Bone marrow (tissue), 2 donors: ENCODE data around the gene PRDM16.

Experiments used
- DNase-seq, 2 donors: peaks; one replicate each; lab custom pipeline; 2025; lab: John Stamatoyannopoulos, UW

The PRDM16 gene

DNA sequence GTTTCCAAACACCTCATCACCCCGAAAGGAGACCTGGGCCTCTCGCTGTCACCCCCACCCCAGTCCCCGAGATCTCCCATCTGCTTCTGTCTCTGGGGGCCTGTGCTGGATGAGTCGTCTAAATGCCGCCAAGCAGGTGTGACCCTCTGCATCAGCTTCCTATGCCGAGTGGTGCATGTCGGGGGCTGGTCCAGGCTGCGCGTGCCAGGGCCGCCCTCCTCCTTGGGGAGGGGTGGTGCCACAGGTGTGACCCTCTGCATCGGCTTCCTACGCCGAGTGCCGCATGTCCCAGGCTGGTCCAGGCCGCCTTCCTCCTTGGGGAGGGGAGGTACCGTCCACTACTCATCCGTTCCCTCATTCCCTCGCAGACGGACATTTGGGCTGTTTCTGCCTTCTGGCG, 115.7 kb downstream of the PRDM16 start:
- DNase-seq: no peak

DNA sequence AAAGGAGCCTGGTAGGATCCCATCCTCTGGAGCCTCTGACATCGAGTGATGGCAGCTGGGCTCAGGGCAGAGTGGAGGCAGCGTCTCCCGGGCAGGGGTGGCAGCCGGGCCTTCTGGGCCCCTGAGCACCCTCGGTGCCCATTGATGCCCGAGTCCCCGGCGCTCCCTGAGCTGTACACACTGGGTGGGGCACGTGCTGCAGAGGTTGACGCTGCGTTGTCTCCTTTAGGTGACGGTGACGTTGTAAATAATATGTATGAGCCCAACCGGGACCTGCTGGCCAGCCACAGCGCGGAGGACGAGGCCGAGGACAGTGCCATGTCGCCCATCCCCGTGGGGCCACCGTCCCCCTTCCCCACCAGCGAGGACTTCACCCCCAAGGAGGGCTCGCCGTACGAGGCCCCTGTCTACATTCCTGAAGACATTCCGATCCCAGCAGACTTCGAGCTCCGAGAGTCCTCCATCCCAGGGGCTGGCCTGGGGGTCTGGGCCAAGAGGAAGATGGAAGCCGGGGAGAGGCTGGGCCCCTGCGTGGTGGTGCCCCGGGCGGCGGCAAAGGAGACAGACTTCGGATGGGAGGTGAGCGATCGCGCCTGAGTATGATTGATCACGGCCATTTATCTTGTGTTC, 117.0 kb downstream of the PRDM16 start:
- DNase-seq: no peak

DNA sequence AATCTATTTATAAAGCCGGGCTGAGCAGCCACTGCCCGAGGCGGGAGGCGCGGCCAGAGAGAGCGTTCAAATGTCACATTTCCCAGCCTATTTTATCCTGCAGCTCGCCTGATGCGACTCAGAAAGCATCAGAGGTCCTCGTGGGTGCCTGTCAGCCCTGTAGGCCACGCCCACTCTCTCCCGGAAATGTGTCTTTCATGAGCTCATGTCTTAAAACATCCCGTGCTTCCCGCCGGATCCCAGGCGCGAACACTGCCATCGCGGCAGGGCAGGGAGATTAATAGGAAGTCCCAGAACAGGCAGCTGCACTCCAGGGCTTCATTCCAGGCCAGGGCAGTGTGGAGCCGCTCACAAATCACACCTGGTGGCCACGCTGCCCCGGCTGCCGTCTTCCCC, 117.5 kb downstream of the PRDM16 start:
- DNase-seq: no peak

DNA sequence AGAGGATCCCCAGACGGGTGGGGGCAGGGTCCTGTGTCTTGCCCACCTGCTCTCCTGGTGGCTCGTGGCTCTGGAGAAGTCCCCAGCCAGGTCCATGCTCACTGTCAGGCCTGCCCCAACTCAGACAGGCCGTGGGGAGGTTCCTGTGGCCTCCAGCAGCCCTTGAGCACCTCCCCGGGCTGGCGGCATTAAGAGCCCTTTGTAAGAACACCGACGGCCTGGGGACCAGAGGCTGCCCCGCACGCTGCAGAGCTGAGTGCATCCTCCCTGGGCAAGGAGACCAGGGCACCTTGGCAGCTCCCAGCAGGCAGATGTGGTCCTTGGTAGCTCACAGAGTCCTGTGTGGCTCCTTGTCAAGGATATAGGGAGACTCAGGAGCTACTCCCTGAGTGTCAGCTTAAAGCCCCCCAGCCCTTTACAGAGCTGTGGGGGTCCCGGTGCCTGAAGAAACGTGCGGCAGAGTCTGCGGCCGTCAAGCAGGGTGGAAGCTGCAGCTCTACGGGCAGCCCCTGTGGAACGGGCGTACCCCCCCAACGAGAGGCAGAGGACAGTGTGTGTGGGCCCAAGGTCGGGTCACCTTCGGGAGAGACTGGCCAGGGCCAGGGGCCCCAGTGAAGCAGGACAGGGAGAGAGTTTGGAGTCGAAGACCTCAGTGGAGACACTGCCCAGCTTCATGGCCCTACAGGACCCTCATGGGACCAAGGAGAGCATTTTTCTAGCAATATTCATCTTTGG, 118.6 kb downstream of the PRDM16 start:
- no peak for DNase-seq

DNA sequence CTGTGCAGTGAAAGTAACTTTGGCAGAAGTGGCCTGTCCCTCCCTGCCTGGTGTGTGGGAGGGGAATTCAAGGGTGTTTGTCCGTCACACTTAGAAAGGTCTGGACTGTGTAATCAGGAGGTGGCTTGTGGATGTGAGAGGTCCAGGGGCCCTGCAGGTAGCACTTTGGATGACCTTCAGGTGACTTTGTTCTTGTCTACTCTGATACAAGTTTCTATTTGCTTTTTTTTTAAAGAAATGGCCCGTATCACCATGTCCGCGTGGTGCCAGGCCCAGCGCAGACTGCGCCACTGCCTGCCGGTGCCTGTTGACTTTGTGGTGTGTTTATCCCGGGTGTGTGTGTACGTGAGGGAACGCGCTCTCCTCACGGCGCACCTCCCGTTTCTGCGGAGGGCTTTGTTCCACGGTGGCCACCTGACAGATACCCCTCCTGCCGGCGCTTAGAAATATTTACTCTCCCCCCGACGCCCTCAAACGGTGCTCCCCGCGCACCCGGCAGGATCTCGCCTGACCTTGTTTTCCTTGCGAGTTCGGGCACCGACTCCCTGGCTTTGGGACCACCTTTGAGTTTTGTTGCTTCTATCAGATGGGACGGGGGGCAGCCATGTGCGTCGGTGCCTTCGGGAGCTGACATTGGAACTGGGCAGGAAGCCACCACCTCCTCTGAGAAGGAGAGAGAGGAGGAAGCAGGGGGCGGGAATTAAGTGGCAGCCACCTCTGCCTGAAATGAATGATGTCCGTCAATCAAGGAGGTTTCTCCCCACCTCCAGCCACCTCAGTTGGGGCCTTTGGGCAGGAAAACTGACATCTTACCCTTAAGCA, 119.4 kb downstream of the PRDM16 start:
- no peak for DNase-seq

DNA sequence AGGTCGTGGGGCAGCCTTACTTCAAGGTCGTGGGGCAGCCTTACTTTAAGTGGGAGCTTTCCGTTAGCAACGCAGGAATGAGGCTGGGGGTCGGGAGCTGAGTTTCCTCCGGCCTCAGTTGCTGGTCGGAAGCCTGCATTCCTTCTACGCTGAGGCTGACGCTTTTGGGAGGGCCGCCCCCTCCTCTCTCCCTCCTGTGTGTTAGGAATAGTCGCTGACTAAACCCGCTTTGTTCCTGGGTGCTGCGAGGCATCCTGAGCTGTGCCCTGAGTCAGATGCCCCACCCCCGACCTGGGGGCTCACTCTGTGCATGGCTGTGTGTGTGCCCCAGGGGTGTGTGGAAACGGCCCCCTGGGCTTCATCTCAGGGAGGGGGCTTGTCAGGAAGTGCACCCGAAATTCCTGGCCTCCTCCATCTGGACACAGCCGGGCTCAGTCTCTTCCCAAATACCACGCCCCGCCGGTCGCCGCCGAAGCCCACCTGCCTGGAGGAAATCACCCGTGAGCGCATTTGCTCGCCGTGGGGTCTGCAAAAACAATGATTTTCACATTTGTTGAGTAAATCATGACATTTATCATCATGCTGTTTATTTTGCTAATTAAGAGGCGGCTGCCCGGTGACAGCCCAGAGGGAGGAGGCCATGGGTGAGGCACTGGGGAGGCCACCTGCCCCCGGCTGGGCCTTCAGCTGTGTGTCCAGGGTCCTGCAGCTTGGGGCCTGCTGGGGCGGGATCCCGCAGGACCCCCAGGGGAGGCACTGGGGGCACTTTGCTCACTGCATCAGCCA, 121.4 kb downstream of the PRDM16 start:
- DNase-seq: no peak

DNA sequence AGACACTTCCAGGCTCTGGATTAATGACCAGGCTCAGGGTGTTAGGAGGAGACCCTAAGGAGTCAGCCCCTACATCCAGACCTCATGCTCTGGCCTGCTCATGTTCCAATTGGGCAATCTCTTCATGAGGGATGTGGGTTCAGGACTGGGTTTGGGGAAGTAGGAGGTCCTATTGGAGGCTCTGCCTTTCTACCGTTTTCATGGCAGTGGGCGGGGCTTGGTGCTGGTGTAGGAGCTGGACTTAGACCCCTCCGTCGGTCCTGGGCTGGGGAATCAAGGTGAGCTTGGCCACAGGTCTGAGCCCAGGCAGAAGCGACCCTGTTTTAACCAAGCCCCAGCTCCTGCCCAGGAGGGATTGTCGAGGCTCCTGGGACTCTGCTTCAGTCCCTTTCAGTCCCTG, 123.4 kb downstream of the PRDM16 start:
- DNase-seq: no peak

DNA sequence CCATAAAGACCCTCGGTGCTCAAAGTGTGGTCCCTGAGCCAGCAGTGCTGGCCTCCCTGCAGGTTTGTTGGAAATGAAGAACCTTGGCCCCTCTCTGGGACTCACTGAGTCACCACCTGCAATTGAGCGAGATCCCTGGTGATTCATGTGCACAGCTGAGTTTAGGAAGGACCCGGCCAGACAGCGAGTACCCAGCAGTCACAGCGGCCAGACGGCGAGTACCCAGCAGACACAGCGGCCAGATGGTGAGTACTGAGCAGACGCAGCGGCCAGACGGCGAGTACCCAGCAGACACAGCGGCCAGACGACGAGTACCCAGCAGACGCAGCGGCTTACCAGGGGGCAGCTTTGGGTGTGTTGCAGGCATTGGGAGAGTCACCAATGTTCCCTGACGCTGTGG, 123.8 kb downstream of the PRDM16 start:
- DNase-seq: no peak

DNA sequence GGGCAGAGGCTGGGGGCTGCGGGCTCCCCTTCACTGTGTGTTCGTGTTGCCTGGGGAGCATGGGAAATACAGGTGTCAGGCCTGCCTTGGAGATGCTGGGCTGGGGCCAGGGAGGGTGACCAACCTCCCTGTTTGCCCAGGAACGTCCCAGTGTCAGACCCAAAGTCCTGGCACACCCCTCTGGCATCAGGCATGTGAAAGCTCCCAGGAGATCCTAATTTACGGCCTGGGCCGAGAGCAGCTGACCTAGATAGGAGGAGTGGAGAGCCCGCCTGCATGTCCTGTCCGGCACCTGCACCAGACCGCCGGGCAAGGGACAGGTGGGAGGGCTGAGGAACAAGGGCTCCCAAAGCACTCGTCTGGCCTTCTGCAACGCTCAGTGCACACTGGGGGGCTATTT, 124.8 kb downstream of the PRDM16 start:
- DNase-seq: no peak

DNA sequence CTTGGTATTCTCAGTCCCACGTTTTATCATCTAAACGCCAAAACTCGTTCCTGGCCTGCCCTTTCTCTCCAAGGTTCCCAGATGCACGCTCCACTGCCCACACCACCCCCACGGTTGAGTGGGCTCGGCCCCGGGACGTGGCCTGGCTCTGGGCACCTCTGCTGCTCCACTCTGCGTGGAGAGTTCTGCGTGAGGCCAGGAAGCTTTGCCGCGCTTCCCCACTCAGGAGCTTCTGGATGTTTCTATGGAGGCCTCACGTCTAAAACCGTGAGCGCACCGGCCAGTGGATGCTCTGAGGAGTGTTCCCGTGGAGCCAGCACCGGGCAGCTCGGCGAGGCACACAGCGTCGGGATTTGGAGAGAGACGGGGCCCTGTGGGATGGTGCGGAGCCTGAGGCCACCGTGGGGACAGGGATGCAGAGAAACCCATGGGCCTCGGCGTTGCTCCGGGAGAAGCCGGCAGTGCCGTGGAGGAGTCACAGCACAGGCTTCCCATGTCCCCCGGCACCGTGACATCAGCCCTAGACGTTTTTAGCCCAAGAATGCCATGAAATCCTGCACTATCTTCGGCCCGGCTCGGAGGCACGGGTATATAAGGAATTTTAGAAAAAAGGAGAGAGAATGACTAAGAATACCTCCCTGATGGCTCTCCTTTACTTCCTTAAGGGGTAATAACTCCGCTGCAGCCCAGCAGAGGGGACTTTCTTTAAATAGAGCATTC, 125.9 kb downstream of the PRDM16 start:
- DNase-seq: no peak

DNA sequence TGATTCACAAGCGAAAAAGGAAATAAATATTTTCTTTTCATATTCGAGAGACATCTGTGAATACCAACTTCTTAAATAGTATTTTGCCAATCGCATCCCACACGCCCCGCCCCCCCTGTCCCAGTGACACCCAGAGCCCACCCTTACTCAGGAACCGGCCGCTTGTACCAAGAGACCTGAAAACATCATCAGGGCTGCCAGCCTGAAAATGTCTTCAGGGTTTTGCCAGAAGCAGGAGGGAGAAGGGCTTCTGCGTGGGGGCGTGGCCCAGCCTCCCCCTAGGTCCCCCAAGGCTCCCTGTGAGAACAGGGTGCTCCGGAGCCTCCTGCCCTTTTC, 126.4 kb downstream of the PRDM16 start:
- DNase-seq: no peak

DNA sequence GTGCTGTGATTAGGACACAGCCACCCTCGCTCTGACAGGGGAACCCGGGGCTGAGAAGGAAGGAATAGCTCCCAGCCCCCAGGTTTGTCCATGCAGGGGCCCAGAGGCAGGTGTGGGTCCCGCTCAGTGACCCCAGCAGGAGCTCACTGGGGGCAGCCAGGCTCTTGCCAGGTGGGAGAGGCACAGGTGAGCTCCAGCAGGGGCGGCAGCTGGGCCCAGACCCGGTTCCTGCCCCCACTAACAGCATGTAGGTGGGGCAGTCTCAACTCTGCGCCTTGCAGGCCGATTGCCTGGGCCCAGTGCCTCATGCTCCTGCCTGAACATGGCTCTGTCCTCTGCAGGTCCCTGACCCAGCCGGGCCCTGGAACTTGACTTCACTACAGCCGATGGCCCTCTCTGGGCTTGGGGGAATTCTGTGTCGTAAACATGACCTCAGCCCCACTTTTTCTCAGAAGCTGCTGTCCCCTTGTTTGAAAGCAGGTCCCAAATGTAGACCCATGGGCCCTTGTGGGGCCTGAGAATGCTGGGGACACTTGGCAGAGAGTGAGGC, 127.0 kb downstream of the PRDM16 start:
- DNase-seq: no peak

DNA sequence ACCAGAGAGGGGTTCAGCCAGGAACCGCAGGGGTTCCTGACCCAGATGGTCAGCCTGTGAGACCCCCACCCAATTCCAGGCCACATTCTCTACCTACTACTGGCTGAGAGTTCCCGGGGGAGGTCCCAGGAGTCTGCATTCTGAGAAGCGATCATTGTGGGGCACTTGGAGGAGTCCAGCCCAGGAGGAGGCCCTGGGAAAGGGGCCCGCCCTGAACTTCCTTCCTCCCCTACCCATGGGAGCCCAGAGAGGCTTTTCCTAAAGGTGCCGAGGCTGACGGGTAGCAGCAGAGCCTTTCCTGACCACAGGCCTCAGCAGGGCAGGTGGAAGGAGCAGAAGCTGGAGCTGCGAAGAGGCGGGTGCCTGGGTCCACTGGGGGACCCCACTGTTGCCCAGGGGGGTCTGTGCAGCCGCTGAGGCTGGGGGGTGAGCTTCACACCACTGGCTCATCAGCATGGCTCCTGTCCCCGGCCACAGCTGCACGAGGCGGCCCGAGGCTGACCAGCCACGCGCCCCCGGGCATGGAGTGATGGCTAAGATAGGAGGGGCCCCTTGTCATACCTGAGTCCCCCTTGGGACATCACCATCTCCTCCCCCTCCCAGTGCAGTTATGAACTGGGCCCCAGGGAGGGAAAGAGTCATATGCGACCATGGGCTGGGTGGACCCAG, 127.7 kb downstream of the PRDM16 start:
- no peak for DNase-seq

DNA sequence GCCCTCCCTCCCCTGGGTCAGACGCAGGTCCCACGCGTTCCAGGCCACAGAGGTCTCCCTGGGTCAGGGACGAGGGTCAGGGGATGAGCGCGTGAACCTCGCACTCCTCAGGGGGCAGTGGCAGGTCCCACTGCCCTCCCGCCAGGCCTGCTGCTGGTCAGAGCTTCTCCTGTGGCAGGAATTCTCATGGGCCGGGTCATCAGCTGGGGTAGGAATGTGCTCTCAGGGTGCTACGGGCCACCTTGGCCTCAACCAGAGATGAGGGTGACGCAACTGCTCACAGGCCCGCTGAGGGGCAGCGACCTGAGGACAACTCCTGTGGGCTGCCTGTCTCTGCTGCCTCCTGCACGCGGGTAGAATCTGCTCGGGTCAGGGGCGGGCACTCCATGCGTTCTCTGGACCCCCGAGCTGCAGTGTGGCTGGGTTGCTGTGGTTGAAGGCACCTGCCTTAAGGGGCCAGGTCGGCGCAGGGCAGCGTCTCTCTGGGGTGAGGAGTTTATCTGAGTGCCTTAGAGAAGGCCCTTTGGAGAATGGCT, 128.8 kb downstream of the PRDM16 start:
- DNase-seq: no peak

DNA sequence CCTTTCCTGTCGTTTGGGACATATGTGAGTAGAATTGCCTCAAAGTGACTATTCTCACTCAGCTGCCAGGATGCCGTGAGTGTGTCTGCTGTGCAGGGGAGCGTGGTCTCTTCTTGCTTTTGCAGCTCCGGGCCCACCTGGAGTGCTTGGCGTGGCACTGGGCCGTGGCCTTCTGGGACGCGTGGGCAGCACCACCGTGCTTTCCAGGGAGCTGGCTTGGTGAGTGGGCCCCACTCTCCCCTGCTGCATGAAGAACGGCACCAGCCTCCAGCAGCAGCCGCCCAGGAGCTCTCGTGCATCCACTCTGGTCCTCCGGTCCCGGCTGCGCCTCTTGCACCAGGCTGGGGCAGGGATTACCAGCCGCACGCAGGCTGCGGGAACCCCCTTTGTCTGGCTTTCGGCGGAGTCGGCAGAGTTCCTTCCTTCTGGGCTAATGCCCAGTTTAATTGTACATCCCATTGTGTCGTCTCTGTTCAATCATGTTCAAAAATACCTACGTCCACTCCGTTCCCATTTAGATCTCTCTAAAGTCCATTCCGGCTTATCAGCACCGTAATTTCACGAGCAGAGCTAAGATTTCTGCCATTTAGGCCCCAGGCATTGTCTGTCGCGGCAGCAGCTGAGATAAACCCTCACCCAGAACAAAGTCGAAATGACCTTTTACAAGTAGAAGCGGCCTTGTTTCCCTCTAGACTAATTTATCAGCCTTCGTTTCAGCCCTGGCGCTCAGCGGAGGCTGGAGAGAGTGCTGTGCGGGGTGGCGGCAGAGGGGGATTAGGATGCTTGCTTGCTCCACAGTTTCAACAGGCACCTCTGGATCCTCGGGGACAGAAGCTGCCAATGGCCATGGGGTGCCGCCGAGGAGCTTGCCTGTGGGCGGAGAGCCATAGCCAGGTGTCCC, 129.6 kb downstream of the PRDM16 start:
- no peak for DNase-seq

DNA sequence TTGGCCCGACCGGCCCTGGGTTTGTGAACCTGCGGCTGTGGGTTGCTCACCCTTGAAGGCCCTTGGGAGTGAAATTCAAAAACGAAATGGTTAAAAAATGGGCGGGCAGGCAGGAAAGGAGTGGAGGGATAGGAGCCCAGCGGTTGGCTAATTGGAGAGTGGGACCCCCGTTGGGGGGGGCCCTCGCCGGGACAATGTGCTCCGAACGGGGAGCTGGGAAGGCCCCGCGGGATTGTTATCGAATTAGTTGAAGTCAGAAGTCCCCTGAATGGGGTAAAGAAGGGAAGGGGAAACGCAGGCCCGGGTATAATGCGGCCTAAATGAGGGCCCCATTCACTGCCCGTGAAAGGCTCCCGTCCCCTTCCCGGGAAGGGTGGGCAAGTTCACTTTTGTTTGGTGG, 135.7 kb downstream of the PRDM16 start:
- DNase-seq: no peak

DNA sequence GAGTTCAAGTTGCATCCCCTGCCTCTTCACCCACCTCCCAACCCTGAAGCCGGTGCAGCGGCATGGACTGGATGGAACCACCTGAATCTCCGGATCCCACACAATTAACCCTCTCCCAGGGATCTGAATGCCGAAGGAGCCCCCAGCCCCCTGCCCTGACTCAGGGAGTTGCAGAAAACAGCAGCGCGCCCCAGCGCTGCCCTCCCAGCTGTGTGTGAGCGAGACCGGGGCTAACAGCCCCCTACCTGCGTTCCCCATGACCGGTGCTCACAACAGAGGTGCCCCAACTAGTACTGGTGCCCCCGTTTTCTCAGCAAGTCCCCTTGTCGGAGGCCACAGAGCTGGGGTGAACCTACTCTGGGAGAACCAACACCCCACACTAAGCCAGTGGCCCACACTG, 136.8 kb downstream of the PRDM16 start:
- no peak for DNase-seq

DNA sequence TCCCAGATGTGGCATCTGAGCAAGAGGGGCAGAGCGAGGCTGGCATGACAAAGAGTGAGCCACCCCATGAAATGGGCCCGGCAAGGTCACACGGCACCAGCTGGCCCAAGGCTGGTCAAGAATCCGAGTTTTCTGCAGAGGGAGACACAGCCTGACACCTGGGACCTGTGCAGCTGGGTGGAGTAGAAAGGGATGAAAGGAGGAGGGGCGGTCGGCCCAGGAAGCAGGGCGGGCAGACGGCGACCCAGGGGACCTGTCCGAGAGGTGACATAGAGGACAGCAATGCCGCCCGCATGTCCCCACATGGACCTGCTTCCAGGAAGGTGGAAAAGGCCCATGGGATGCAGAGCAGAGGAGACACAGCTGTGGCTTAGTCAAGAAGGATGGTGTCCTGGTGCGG, 137.7 kb downstream of the PRDM16 start:
- DNase-seq: no peak

DNA sequence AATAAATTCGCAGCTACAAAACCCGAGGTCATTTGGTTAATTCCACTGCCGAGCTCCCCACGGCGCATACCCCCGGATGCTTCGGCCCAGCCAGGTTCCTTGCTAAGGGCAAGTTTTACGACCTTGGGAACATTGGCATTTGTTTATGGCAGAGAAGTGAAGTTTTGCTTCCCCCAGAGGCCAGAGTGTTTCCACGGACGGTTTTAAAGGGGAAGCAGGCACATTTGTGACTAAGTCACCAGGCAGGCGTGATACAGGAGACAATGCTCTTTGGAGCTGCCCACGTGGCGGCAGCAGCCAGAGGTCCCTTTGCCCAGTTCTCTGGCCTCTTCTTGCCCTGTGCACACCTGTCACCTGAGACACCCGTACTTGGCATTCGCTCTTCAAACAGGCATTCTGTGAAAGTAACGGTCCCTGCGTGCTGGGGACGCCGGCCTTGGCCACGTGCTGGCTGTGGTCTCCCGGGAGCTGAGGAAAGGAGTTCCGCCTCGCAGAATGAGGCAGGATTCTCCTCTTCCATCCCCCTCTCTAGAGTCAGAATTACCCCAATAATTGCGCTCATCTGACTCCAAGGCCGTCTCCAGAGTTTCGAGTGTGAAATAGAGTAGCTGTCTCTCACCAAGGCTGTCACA, 138.3 kb downstream of the PRDM16 start:
- no peak for DNase-seq
